ENCODE results near the gene PTAR1. TPM values are rescaled to one million over a fixed set of nuclear protein-coding genes. Genes with fewer than 3 reads are reported as not detected.

The PTAR1 gene
- total and polyA plus RNA-seq, 10 of the 15 experiments (the other 5 are each of a cell fraction or from before 2014, with no cell fraction given) = 4.9 to 27.6 (median 14.2) TPM

DNA sequence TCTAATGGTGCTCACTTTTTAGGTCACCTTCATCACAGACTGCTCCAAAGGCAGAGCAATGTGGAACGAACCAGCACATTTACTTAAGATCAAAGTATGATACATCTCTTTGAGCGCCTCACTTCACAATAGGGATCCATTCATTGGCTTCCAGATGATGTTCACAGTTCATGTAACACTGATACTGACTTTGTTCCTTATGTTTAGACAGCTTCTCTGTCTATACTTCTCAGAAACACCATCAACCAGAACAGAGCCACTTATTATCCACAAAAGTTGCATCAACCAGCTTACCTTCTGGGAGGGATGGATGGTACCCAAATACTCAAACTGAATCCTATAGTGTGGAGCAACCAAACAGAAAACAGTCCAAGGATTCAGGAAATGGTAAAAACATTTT is 4.6 kb downstream of the PTAR1 start:
- peaks cover 2% of the 10 kb centered on the region; the same call in 1 of the 2 replicates for H3K4me1 ChIP-seq (ENCODE audit: control insufficient read depth, insufficient read depth, low read length)
- no peaks in the 10 kb centered on the region for H3K27me3 ChIP-seq (replicated peaks in 1 of 2; ENCODE audit: control insufficient read depth in 2 of 2, insufficient read depth in 2 of 2, low read length in 1 of 2)
- H3K27ac ChIP-seq (ENCODE audit: control insufficient read depth, insufficient read depth) = no peak overlapping the region
- no peak for ATAC-seq
- no peak overlapping the region for H3K9ac ChIP-seq (ENCODE audit: control insufficient read depth, insufficient read depth, low read length)
- H2AFZ ChIP-seq (ENCODE audit: control insufficient read depth, low read depth, low read length) = no peak overlapping the region
- TF ChIP-seq SREBF1 (IDR thresholded peaks at IDR 0.05; ENCODE audit: low read length) (no peak), WRNIP1 (IDR thresholded peaks at IDR 0.05; ENCODE audit: borderline replicate concordance, low read depth, low read length) (no peak), NRF1 (conservative IDR thresholded peaks at IDR 0.05; ENCODE audit: low read depth, low read length) (no peak), CBX5 (IDR thresholded peaks at IDR 0.05; ENCODE audit: low read depth) (no peak), EZH2 (IDR thresholded peaks at IDR 0.05; ENCODE audit: borderline replicate concordance, control insufficient read depth, low read depth, low read length) (no peak)
- TF ChIP-seq, protein P1, sequence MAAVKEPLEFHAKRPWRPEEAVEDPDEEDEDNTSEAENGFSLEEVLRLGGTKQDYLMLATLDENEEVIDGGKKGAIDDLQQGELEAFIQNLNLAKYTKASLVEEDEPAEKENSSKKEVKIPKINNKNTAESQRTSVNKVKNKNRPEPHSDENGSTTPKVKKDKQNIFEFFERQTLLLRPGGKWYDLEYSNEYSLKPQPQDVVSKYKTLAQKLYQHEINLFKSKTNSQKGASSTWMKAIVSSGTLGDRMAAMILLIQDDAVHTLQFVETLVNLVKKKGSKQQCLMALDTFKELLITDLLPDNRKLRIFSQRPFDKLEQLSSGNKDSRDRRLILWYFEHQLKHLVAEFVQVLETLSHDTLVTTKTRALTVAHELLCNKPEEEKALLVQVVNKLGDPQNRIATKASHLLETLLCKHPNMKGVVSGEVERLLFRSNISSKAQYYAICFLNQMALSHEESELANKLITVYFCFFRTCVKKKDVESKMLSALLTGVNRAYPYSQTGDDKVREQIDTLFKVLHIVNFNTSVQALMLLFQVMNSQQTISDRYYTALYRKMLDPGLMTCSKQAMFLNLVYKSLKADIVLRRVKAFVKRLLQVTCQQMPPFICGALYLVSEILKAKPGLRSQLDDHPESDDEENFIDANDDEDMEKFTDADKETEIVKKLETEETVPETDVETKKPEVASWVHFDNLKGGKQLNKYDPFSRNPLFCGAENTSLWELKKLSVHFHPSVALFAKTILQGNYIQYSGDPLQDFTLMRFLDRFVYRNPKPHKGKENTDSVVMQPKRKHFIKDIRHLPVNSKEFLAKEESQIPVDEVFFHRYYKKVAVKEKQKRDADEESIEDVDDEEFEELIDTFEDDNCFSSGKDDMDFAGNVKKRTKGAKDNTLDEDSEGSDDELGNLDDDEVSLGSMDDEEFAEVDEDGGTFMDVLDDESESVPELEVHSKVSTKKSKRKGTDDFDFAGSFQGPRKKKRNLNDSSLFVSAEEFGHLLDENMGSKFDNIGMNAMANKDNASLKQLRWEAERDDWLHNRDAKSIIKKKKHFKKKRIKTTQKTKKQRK (IDR thresholded peaks at IDR 0.05; ENCODE audit: low read depth, low read length) = no peak
- no TSS peak for BruUV-seq (replicated peaks)
- ChIA-PET RAD21 (ENCODE audit: unreplicated experiment) (no interaction called here), SMC1A (ENCODE audit: uncharacterized antibody, unreplicated experiment) (interaction anchor here (1.0 to 1.5 kb wide), 2 partner anchors 8 to 205 kb away, joined by 3 to 5 read pairs; no protein-coding TSS in a partner anchor), CTCF (interaction anchor here (1.2 kb wide), 1 partner anchor 8 kb away, joined by 8 read pairs; no protein-coding TSS in a partner anchor), POLR2A (interaction anchor here (0.7 kb wide), 1 partner anchor 11 kb away, joined by 3 read pairs; no protein-coding TSS in a partner anchor)
- DNase-seq (ENCODE audit: low read depth, low spot score) = no peak
- peaks cover 36% of the 10 kb centered on the region for H3K79me2 ChIP-seq (ENCODE audit: control insufficient read depth, insufficient read depth, low read length)
- no peaks in the 10 kb centered on the region for H3K36me3 ChIP-seq (ENCODE audit: control insufficient read depth in 2 of 2, insufficient read depth in 2 of 2, low read length in 1 of 2)
- H3K4me3 ChIP-seq = no peak overlapping the region
- H3K4me2 ChIP-seq (ENCODE audit: control insufficient read depth, insufficient read depth) = no peak overlapping the region
- 100% methylated on average over 2 of the region's 2 CpGs for WGBS (ENCODE audit: insufficient coverage, insufficient replicate concordance, low lambda C conversion rate, missing lambda C conversion rate)
- H3K9me3 ChIP-seq (replicated peaks; ENCODE audit: control insufficient read depth, insufficient read depth, low read length) = no peaks in the 10 kb centered on the region
- intact Hi-C loops (cut with micrococcal nuclease; ENCODE audit: unreplicated experiment) = loop anchor here (5.0 kb wide), 1 partner anchor 507 kb away; no protein-coding TSS in a partner anchor
- no peaks in the 10 kb centered on the region for H4K20me1 ChIP-seq (ENCODE audit: control insufficient read depth, insufficient read depth)
- FAIRE-seq = no peak
- in situ Hi-C loops (cut with MboI) = loop anchor here (10.0 to 25.0 kb wide), 3 partner anchors 107 to 507 kb away; partner anchors contain the start of gene SMC5
